Activated effector memory CD4-positive, alpha-beta T cell treated with Interleukin-2 at 50 U/mL for 16 hours (primary cell): ENCODE results near the gene SH3TC1.
A peak's percentile ranks its signal among the peaks of the same experiment; 100 is the strongest.

Experiments
- DNase-seq: peaks from one replicate; pipeline ENCODE4 v3.0.0-alpha.2; 2020

The SH3TC1 gene

DNA sequence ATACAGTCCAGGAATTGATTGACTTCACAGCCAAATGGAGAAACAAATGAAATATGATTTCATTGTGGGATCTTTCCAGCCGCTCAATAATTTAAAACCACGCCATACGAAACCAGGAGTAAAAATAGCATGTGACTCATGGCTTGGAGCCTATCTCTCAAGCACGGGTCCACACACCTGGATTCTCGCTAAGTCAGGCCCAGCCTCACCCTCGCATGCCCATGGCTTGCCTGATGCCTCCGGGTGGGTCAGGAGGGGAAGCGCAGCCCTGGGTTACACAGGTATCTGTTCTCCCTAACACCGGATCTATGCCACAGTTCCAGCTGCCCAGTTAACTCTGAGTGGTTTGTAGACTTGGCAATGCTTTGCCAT is 34.9 kb upstream of the SH3TC1 start:
- no peak for DNase-seq

DNA sequence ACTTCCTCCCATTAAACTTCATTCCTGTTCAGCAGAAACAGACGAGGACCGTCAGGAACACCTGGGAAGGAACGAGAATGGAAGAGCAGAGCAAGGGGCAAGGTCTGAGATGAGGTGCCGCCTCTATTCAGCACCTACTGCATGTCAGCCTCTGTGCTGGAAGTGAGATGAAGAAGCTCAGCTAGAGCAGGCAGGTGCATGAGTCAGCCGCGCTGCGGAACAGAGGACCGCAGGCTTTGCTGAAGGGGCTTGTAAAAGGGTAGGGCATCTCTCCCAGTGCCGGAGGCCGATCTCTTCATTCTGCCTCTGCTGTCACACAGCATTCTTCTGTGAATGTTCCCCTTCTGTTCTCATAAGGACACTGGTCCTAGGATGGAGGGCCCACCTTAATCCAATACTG is 34.4 kb upstream of the SH3TC1 start:
- DNase-seq = no peak

DNA sequence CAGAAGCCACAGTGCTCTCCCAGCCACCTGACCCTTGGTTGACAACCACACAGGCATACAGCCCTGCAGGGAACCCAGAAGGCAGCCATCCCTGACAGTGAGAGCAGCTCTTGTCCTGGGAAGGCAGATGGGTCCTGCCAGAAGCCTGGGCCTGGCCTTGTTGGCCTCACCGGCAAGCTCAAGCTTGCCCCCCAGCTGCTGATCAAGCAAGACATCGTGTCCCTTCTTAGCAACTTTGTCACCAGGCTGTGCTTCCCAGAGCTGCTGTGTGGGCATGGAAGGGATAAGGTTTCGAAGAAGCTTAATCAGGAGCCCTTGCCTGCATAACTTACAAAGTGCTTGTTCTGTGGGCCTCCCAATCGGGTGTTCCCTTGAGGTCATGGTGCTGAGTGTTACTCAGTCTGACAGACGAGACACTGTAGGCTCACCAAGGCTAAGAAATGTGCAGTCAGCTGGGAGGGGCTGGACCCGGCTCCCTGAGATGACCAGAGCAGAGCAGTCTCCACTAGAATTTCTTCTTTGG is 33.7 kb upstream of the SH3TC1 start:
- no peak for DNase-seq

DNA sequence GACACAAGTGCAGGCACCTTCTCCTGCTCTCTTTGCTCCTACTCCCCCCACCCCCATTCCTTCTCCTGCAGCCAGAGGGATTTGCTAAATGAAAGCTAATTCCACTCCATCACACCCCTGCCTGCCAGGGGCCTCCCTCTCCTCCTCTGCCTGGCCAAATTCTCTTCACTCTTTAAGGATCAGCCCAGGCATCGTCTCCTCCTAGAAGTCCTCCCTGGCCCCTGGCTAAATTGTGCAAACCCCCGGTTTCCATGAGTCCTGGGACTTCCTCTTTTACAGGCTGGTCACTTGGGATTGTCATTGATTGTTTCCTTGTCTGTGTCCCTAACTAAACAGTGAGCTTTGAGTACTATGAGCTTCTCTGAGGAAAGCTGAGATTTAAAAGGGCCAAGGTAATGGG is 31.8 kb upstream of the SH3TC1 start:
- no peak for DNase-seq

DNA sequence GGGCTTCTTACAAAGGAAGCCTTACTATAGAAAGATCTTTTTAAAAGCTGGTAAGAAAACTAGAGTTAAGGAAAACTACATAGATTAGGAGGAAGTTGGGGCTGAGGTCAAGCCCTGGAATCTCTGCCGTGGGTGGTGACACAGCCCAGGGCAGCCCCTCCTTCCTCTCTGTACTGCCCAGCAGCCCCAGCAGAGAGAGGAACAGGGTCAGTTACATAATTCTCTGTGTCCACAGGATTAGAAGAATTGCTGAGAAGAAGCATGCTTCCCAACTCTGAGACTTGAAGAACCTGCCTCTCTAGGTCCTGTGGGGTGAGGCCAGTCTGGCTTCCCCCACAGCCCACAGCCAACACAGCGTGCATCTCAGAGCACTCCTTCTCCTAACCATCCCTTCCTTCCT is 31.3 kb upstream of the SH3TC1 start:
- DNase-seq = no peak

DNA sequence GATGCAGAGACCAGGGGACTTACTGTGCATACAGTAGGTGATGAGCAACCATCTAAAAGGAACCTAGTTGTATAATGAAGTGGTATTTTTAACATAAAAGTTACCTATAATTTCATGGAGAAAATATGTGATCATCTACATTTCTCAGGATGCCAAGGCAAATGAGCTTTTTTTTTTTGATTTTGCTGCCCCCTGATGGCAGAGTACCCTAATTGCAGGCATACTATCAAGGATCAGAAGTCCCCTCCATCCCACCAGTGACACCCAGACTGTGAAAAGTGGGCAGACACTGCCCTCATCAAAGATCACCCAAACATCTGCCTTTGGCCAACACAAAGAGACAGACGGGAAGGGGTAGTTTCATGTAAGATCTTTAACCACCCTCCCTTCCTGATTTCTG is 30.9 kb upstream of the SH3TC1 start:
- no peak for DNase-seq

DNA sequence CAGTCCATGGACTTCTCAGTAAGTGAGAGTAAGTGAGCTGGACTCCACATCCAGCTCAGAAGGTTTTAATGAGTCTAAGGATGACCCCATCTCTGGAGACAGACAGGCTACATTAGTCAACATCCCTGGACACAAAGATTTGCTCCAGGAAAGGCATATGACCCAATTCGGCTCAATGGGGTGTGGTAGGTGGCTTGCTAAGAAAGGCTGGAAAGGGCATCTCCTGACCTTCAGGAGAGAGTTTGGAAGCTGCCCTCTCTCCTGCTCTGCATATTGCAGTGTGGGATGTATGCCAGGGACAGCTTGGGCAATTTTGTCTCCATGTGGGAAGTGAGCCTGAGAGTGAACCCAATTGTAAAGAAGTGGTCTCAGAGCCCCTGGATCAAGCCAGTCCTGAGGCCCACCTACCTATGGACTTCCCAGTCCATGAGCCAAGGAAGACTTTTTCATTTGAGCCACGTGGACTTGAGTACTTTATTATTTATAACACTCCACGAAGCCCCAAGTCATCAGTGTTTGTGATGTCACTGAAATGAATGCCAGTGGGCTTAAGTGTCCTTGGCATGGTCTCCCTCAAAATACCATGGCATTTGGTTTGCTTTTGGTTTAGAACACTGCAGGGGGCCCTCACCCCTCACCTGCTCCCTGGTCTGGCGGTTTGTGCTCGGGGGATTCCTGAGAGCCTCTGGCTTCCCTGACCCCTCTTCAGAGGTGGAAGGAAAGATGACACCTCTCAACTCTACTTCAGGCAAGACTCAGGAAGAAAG is 30.1 kb upstream of the SH3TC1 start:
- no peak for DNase-seq

DNA sequence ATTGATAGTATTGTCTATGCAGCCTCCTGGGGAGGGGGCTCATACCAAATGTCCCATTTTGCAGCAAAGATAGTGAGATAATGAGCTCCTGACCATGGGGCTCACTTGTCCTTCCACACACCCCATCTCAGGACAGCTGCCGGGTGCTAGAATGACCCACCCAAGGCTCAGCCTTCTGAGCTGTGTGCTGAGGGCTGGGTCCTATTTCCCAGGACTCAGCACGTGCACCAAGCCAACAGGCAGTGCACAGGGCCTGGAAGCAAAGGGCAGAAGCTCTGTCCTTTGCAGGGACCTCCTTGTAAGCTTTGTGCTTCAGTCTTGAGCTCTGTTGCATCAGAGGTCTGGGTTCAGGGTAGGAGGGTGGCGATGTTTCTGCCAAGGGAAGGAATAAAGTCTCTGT is 29.3 kb upstream of the SH3TC1 start:
- no peak for DNase-seq

DNA sequence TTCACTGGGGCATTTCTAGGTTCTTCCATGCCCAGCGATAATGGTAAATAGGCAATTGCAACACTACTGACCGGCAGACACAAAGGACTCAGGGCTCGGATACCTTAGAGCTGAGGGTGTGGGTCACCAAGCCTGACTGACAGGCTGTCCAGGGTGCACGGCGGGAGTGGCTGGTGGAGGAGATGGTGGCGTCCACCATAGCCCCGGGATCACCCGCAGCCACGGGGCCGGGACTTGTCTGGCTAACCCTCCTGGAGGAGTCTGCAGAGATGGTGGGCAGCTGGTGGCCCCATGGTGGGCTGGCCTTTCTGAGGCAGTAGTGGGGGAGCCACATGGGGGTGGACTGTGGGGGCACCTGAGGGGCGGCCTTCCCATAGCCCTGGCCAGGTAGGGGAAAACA is 28.7 kb upstream of the SH3TC1 start:
- no peak for DNase-seq

DNA sequence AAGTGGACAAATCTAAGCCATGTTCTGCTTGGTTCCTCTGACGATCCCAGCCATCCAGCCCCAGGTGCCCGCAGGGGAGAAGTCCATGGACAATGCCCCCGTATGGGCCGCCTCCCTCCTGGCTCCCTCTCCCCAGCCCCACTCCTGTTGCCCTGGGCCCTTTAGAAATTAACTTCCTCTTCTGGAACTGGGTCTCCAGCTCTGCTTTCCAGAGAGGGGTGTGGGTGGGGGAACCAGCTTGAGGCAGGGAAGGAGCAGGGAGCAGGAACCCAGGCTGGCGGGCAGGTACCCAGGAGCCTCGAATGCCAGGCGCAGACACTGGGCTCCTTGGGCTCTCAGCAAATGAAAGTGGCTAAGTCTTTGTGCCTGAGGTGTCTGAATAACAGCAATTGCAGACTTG is 27.8 kb upstream of the SH3TC1 start:
- DNase-seq = no peak

DNA sequence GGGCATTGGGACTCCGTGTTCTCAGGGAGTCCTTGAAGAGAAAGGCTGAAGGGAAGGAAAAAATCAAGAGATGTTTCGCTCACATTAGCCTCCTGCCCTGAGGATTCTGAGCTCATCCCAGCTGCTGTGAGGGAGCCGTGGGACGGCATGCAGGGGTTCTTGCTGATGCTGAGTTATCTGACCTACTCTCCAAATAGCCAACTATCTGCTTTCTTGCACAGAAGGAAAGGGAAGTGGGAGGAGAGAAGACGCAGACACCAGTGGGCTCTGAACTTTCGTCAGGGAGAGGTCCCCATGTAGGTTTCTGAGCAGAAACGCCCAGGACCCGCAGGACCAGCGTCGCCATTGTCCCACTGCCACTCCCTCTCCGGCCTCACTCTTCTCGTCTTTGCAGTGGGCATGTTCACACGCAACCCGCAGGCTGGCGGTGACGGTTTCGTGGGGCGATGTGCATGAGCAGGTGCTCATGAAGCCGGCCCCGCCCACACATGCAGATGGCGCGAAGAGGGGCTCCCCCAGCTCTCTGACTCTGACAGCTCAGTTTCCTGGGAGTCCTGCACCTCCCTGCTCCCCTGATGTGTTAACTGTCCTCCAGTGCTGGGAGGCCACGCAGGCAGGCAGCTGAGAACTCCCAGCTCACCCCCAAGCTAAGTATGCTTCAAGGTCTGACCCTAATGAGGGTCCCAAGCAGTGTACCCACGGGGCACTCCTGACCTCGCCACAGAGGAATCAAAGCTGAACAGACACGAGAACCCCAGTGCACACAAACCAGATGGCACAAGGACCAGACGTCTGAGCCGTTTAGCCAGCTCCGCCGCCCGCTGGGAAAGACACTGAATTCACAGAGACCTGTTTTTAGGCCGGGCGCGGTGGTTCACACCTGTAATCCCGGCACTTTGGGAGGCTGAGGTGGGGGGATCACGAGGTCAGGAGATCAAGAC is 26.8 kb upstream of the SH3TC1 start:
- DNase-seq = no peak

DNA sequence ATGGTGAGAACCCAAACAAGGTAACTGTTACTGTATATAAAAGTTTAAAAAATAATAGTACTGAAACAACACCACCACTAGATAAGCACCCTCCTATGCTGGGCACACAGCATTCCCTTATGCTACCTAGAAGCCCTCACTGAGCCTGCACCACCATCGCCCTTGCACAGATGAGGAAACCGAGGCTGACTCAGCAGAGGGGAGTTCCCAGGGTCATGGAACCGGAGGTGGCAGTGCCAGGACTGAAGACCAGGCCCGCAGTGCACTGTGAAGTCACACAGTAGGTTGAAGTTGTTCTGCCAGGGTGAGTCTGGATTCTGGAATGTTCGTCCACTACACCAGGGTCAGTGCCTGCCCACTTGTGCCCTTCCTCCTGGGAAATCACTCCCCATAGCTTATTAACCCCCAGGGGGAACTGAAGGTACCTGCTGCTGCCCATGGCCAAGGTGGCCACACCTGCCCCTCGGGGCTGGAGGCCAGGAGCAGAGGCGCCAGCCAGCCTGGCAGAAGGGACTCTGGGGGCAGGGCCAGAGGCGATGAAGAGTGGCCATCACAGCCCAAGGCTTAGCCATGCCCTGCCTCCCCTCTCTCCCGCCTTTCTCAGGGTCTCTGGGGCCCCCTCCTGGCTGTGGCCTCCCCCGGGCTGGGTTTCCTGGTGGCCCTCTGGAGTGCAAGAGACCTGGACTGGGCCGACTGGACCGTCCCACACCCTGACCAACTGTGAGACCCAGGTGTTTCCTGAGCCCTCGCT is 25.4 kb upstream of the SH3TC1 start:
- no peak for DNase-seq

DNA sequence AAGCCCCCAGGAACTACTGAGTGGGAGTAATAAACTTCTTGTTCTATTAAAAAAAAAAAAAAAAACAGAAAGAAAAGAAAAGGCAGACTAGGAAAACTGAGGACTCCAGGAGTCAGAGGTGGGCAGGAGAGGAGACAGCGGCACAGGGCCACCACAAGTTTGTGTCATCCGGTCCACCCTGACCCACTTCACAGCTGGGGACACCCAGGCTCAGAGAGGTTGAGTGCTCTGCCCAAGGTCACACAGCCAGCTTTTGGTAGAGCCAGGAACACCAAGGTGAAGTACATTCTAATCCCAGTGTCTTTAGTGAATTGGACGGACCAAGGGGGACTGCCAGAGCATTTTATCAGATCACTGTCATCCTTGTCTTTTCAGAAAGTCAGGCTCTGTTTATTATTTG is 24.1 kb upstream of the SH3TC1 start:
- no peak for DNase-seq

DNA sequence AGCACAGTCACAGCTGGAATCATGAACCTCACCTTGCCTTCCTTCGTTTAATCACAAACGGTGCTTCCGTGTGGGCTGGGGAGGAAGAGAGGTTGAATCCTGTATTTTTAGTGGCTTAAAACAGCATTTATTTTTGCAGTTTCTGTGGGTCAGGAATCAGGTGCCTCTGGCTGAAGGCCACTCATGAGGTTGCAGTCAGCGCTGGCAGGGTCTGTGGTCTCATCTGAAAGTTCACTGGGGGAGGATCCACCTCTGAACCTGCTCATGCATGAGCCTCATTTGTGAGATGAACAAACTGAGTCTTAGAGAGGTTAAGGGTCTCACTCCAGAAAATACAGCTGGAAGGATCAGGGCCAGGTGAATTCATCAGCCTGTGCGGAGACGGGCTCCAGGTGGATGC is 23.4 kb upstream of the SH3TC1 start:
- DNase-seq = no peak

DNA sequence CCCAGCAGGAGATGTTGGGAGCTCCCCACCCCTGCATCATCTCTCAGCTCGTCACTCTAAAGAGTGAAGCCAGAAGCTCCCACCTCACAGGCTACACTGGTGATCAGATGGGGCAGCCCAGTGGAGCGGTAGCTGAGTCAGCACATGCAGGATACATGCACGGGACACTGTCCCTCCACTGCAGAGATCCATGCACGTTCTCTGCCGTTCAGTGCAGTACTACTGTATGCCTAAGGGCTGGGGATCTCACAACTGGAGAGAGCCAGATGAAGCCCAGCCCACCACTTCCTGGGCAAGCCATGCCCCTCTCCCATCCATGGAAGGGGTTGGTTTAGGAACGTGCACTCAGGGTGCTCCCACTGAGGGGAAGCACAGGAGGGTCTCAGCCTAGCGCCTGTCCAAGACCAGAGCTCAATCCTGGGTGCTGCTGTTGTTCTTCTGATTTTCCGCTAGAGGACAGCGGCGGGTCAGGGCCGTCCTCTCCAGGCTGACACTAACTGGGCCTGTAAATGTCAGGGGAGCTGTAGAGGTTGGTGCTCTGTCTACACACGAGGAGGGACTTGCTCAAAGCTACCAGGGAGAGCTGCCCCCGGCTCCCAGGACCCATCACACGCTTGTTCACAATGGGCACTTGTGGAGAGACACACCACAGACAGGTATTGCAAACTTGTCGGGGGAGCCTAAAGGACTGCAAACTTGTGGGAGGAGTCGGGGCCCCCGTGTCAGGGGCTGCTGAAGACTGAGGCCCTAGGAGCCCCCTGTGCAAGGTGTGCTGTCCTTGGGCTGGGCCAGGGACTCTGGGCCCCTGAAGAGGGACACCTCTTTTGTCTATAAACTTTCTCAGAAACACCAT is 22.3 kb upstream of the SH3TC1 start:
- DNase-seq = peak; percentile 9

DNA sequence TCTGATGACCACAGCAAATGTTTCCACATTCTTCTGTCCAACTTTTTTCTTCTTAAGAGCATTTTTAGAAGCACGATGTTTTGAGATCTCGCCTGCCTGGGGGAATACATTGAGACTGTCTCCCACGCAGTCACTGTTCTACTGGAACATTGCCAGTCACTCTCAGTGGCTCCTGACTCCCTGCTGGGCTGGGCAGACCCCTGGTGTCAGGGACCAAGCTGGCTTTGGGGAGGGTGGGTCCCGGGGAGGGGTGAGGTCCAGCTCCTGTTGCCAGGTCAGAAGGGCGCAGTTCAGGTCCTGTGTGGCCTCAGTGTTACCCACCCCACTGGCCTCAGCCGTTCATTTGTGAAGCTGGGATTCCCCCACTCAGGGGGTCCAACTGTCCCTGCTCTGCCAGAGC is 21.5 kb upstream of the SH3TC1 start:
- no peak for DNase-seq

DNA sequence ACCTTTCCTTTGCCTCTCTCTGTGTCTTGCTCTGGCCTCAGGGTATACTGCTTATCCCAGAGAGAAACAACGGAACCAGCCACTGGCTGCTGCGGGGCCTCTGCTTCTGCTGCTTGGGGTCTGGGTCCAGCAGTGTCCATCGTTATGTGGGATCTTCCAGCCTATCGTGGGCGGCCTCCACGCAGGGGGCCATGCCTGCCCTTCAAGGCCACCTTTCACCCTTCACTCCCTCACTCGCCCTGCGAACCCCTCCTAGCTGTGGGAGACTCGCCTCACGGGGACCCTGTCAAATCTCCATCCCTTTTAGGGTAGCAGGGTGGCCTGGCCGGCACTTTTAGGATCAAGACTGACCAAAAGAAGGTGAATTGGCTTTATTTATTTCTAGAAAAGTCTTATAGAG is 21.1 kb upstream of the SH3TC1 start:
- no peak for DNase-seq

DNA sequence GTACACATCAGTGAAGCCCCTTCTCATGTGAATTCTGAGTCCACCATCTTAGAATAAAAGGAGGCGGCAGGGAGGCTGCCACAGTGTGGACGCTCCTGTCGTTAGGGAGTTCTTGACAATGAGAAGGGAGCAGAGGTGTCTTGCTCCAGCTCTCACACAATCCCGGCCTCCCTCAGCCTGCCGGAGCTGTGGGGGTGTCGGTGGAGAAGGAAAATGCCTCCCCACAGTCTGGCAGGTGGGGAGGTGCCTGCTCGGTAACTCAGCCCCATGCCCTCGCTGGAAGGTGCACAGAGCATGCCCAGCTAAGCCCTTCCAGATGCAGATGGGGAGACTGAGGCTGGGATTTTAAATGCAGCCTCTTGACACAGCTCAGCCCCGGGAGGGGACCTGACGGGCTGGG is 20.0 kb upstream of the SH3TC1 start:
- no peak for DNase-seq

DNA sequence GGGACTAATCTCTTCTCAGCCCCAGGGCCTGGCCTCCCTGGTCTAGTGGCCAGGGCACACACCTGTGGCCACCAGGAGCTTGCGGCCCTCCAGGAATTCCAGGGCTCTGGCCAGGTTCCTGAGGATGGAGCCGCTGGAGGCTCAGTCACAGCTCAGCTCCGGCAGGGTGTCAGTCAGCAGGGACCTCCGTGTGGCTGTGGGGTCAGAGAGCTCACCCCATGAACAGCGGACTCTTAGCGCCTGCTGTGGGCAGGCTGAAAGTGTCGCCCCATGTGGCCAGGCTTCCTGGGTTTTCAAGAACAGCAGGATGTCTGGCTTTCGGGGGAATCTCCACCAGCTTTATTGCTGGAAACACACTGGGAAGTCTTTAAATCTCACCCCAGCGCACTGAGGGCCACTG is 19.3 kb upstream of the SH3TC1 start:
- no peak for DNase-seq

DNA sequence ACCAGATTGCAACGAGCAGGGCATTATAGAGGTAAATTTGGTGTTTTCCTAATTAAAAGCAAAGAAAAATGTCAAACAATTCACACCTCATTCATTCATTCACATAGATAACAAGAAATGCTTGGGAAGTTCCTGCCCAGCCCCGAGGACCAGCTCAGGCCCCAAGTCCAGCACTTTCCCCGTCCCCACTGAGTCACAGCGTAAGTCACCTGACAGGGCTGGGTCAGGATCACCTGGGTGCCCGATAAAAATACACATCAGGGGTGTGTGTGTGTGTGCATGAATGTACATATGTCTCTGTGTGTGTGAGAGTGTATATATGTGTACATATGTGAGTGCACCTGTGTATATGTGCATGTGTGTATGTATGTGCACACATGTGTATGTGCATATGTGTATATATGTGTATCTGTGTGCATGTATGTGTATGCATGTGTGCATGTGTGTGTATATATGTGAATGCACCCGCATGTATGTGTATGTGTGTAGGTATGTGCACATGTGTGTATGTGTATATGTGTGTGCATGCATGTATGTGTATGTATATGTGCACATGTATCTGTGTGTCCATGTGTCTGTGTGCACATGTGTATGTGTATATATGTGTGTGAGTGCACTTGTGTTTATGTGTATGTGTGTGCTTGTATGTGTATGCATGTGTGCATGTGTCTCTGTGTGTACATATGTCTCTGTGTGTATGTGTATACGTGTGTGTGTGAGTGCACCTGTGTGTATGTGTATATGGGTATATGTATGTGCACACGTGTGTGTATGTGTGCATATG is 18.6 kb upstream of the SH3TC1 start:
- no peak for DNase-seq

DNA sequence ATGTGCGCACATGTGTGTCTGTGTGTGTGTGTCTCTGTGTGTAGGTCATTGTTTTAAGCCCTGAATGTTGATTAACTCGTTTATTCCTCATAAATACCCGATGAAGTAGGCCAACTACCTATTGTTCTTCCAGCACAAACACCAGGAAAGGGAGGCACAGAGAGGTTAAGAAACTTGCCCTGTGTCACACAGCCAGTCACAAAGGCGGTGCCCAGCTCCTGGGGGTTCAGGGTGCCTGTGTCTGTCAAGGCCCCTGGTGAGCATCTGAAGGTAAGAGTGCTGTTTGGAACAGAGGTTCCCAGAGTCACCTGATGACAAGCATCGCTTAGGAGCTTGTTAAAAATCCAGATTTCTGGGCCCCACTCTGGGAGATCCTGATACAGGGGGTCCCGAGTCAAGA is 18.0 kb upstream of the SH3TC1 start:
- no peak for DNase-seq

DNA sequence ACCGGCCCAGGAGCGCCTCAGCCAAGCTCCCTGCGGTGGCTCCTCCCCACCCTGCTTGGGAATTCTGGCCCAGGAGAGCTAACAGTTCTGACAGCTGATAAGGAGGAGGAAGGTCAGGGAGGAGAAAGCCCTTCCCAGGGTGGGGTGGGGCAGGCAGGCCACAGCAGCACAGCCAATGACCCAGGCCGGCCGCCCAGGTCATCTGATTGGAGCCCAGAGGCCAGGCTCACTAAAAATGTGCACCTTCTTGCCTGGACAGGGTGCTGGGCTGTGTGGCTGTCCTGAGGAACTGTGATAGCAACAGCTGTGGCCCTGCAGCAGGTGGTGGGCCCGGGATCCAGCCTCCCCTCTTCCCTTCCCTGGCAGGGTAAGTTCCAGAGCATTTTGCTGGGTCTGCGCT is 17.2 kb upstream of the SH3TC1 start:
- no peak for DNase-seq
